Femur (tissue), 1 donor: Measurements from ENCODE around the gene WNT3.
"Not testable (repeated sequence)": the region's sequence is repeated elsewhere in the genome, so short reads cannot be mapped to it uniquely, and the experiment has no call there.

Experiments
- DNase-seq: peaks from one replicate; pipeline ENCODE4 v3.0.0-alpha.2; 2017

Gene WNT3

DNA sequence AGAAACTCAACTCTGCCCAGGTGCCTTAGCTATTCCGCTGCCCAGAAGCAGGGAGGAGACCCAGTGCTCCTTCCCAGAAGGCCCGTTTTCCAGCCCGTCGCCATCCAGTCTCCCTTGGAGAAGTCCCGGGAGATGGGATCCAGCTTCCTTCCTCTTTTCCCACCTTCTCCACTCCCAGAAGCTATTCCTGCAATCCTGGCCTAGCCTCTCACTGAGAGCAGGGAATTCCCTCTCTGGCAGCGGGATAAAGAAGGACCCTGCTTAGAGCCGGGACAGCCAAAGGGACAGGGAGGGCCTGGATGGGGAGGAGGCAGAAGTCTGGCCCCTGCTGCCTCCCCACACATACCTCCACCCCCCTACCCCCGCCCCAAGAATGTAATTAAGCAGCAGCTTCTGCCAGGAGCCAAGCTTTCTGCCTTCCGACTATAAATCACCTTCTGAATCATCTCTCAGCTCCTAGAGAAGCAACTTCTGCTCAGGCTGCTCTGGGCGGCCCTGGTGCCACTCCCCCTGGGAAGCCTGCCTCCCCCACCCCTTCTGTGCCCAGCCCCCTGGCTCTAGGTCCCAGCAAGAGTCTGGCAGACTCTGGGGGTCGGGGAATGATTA, 6.4 kb downstream of the WNT3 start:
- no peak for DNase-seq

- no peak for DNase-seq
Observed at GRCh38 chr17:46810837-46811236, 7.7 kb downstream of the WNT3 start.

DNA sequence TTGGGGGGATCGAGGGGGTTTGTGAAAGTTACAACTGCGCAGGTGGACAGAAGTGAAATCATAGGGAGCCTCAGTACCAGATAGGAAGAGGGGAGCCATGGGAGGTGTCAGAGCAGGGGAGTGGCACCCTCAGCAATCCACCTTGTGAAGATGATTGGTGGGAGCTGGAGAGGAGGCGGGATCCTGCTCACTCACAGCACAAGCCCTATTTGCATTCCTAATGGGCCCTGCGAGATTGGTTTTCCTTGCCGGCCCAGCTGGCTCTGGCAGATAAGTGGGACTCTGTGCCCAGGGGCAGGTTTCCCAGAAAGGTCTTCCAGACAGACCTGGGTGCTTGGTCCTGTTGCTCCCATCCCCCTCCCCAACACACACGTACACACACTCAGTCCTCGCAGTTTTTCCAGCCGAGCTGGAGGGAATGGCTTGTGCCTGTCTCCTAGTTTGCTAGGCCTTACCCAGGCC, 9.4 kb downstream of the WNT3 start:
- DNase-seq, result no peak

DNA sequence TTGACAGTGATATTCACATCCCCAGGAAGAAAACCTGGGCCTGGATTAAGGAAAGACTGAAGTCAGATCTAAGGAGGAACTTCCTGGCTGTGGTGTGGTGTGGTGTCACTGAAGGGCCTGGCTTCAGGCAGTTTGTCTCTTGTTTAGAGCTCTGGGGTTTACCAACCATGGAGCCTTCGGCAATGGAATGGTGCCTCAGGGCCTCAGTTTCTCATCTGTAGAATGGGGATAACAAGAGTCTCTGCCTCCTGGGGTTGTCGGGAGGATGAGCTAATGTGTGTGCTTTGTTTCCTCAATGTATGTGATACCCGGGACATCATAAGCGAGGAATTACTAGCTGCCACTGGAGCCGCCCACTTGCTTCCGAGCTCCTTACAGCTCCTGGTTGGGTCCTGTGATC, 12.7 kb downstream of the WNT3 start:
- DNase-seq, result no peak

- DNase-seq, result no peak
Observed at GRCh38 chr17:46803544-46803943, 14.9 kb downstream of the WNT3 start.

DNA sequence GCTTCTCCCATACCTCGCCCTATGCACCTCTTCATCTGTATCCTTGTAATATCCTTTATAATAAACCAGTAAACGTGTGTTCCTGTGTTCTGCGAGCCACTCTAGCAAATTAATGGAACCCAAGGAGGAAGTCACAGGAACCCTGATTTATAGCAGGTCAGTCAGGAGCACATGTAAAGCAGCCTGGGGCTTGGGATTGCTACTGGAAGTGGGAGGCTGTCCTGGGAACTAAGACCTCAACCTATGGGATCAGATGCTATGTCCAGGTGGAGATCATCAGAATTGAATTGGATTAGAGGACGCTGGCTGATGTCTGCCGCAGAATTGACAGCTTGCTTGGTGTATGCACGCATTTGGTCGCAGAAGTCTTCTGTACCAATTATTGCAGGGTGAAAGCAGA, 15.7 kb downstream of the WNT3 start:
- DNase-seq, result no peak

DNA sequence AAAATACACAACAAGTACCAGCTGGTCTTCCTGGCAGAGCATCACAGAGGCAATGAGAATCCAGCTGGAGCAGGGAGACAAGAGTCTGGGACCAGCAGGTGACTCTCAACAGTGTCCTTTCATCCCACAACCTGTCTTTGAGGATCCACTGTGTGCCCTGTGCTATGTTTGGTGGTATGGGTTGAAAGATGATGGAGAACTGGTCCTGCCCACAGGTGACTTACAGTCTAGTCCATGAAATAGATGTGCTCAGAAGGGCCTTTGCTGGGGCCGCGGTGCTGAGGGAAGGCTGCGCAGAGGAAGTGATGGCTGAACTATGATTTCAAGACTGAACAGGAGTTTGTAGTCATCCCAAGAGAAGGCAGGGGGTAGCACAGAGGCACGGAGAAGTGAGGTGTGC, 17.9 kb downstream of the WNT3 start:
- no peak for DNase-seq

DNA sequence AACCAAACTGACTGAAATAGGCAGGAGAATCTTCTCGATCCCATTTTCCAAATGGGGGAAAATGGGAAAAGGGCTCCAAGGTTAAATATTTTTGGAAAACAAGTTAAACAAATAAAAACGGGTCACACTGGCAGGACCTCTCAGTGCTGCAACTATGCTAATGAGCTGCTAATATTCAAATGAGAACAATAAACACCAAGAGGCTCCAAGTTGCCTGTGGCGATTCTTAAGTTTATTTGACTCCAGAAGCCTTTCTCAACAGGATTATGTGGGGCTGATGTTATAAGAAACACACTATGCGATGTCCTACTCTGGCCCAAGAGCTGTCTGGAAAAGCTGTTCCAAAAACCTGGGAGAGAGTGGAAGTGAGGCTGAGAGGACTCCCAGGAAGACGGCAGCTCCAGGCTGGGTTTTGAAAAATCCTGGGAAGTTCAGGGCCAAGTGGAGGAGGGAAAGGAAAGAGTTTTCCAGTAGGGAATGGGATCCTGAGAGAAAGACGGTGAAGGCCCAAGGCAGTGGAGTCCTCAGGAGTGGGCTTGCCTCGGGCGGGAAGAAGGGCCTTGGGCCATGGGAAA, 21.4 kb downstream of the WNT3 start:
- no peak for DNase-seq

DNA sequence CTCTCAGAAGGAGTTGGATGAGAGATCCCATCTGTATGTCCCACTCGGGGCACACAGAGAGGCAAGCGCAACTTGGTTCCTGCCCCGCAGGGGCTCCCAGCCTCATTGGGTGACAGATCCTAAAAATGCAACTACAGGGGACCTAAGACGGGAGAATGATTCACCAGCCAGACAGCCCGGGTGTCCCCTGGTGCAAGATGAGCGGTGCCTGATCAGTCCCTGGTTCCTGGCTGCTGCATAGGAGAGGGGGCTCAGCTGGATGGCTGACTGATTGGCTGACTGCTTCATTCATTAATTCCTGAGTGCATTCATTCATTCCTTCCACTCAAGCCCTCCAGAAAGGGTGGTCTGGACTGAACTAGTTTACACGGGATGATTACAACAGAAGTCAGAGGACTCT, 22.0 kb downstream of the WNT3 start:
- DNase-seq, result no peak

DNA sequence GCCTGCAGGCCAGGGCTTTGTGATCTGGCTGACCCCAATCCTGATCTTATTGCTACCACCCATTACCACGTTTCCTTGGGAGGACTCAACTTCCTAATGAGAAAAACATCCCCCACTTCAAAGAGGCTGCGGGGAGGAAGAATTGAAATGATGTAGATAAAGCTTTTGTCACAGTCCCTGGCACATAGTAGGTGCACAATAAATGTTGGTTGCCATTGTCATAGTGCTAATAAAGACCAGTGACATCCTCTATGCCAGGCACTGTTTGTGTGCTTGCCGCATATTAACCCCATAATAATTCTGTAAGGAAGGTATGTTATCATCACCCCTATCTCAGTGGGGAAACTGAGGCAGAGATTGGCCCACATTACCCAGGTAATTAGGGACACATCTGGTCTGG, 22.4 kb downstream of the WNT3 start:
- DNase-seq, result no peak

GRCh38 chr17:46795379-46795952, 23.0 kb downstream of the WNT3 start:
- no peak for DNase-seq

GRCh38 chr17:46794318-46794717, 24.2 kb downstream of the WNT3 start:
- no peak for DNase-seq

DNA sequence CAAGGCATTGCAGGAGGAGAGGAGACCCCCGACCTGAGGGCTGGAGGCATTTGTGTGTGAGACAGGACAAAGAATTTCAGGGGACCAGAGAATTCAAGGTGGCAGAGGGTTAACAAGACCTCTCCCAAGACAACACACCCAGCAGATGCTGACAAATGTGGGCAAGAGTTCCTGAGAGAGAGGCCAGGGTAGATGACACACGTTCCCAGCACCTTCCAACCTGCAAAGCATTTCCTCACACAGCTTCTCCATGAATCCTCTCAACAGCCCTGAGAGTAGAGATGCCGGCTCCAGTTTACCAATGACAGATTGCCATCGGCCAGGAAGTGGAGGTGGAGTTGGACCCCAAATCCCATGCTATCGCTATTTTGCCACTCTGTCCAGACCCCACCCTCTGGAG, 25.0 kb downstream of the WNT3 start:
- DNase-seq, result no peak

GRCh38 chr17:46793023-46793422, 25.5 kb downstream of the WNT3 start:
- not testable (repeated sequence) for DNase-seq

GRCh38 chr17:46792071-46792470, 26.4 kb downstream of the WNT3 start:
- no peak for DNase-seq

DNA sequence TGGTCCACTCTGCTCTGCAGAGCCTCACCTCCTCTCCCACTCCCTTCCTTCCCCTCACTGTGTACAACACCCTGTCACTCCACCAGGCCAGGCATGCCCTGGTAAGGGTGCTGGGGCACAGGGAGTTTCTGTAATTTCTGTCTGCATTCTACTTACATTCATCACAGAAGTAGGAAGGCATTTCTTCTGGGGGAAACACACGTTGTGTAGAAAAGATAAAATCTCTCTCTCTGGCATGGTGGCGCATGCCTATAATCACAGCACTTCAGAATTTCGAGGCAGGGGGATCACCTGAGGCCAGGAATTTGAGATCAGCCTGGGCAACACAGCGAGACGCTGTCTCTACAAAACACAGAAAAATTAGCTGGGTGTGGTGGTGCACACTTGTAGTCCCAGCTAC, 27.0 kb downstream of the WNT3 start:
- DNase-seq, result no peak

DNA sequence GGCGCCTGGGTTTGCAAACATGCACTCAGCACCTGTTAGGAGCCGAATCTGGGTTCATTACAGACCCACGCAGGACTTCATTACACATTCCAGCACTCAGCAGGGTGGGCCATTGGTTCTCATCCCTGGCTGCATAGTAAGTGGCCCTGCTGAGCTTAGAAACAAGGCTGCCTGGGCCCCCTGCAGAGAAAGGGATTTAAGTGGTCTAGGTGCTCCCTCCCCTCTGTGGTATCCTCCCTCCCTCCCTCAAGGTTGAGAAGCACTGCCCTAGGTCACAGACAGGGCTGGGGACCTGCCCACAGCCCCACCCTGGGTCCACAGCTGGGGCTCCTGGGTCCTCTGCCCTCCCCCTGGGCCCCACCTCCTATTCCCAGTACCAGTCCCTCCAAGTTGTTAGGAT, 28.3 kb downstream of the WNT3 start:
- DNase-seq, result no peak

- DNase-seq, result no peak
Observed at GRCh38 chr17:46789610-46790009, 28.9 kb downstream of the WNT3 start.

- no peak for DNase-seq
Observed at GRCh38 chr17:46788796-46789195, 29.7 kb downstream of the WNT3 start.

DNA sequence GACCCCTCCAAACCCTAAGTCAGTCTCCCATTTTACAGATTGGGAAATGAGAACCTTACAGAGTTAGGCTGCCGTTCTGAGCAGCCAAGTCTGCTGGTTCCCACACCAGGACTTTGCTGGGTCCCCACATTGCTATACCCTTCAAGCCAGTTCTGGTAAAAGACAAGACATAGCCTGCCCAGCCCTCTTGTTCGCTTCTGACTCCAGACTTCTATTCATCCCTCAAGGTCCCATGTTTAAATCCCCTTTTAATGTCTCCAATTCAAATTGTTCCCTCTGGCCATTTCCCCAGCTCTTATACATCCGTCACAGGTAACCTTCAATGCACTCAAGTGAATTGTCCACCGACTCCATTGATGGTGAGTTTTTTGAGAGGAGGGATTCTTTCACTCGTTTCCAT, 30.2 kb downstream of the WNT3 start:
- DNase-seq, result no peak

GRCh38 chr17:46787478-46787877, 31.0 kb downstream of the WNT3 start:
- DNase-seq, result no peak

GRCh38 chr17:46785696-46786095, 32.8 kb downstream of the WNT3 start:
- DNase-seq, result no peak

DNA sequence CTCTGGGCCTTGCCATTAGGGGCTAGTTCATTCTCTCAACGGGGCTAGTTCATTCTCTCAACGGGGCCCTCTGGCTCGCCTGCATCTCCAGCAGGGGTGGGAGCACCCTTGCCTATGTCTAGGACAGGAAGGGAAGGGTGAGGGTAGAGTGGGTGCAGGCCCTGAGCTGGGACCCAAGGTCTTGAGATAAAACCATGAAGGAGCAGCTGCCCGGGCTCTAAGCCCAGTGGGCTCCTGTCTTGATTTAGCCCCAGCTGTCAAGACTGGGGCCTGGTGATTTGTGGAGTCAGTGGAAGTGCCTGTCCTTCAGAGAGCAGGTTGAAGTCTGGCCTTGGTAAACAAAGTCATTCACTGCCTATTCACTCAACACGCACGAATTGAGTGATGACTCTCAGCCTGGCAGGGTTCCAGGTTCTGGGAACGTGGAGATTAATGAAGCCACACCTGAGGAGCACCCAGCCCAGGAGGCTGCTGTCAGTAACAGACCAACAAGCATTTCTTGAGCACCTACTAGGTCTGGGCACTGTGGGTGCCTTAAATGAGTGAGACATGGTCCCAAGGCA, 35.4 kb downstream of the WNT3 start:
- no peak for DNase-seq

DNA sequence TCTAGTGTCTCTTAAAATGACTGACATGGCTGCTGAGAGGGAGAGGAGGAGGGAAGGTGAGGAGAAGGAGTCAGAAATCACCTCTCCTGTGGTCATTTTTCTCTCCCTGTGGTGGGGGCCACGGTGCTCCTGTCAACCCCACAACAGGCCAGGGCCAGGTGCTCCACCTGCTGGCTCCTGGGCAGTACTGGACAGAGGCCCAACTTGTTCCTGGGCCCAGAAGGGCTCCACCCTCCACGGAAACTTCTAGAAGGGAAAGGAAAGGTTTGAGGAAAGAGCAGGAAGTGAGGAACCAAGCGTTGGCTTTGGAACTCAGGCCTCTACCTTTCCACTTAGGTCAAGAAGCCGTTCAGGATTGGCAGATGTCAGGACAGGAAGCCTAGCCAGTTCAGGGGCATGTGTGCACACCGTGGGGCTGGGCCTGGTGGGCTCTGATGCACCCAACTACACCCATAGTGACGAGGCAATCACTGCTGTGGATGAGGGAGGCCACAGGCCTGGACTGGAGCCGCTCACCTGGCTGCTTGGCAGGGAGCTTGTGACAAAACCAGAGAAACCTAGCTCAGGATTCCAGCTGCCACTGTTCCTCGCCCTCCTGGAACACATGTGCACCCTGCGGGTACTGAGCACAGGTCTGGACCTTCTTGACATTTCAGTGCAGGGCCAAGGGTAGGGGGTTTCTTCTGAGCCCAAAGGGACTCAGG, 36.1 kb downstream of the WNT3 start:
- DNase-seq, result no peak
